Activated naive CD4-positive, alpha-beta T cell treated with anti-CD3 and anti-CD28 coated beads for 36 hours (primary cell): Measurements from ENCODE around the gene XXYLT1. TPM values are rescaled to one million over a fixed set of nuclear protein-coding genes. Genes with fewer than 3 reads are reported as not detected.
"Not testable (repeated sequence)": the region's sequence is repeated elsewhere in the genome, so short reads cannot be mapped to it uniquely, and the experiment has no call there.

Experiments
- CTCF ChIA-PET: fragments of 350-600 bp; sonication (Branson Sonifier 250); formaldehyde crosslinking; loops from one replicate; lab custom pipeline; 2021; ENCODE audit warnings: antibody characterized with exemption; lab: Charles Lee
- DNase-seq: peaks from one replicate; pipeline ENCODE4 v3.0.0-alpha.2; 2020
- H3K27ac Mint-ChIP-seq: one replicate; pipeline ENCODE4 v1.8.0; 2021; ENCODE audit warnings: mild to moderate bottlenecking, mixed read lengths
- H3K27me3 Mint-ChIP-seq: one replicate; pipeline ENCODE4 v1.8.0; 2021; ENCODE audit warnings: low read depth, mixed read lengths
- H3K36me3 Mint-ChIP-seq: one replicate; pipeline ENCODE4 v1.8.0; 2021; ENCODE audit warnings: low read depth, mixed read lengths
- H3K4me1 Mint-ChIP-seq: one replicate; pipeline ENCODE4 v1.8.0; 2021; ENCODE audit warnings: low read depth, mixed read lengths
- H3K4me3 Mint-ChIP-seq: one replicate; pipeline ENCODE4 v1.8.0; 2021; ENCODE audit warnings: mild to moderate bottlenecking, moderate library complexity, mixed read lengths
- H3K9me3 Mint-ChIP-seq: one replicate; pipeline ENCODE4 v1.8.0; 2021; ENCODE audit warnings: mixed read lengths
- intact Hi-C: fragments of 100-400 bp; cut with micrococcal nuclease; formaldehyde crosslinking; loops from one replicate; pipeline ENCODE4 v1.15.1; 2023
- total RNA-seq, 2 experiments: library from RNA; stranded (reverse); gene quantifications; one replicate each; pipeline ENCODE4 v1.2.3, GENCODE V29; 2021

XXYLT1 gene
- total RNA-seq, 2 experiments from 2014 or later = 1.8 to 2.5 TPM

- H3K36me3 Mint-ChIP-seq = no peaks in the 10 kb centered on the region
- CTCF ChIA-PET = no interaction called here
- no peak overlapping the region for H3K27ac Mint-ChIP-seq
- intact Hi-C loops = no loop called here
- no peaks in the 10 kb centered on the region for H3K27me3 Mint-ChIP-seq
- no peaks in the 10 kb centered on the region for H3K4me1 Mint-ChIP-seq
- no peak overlapping the region for H3K4me3 Mint-ChIP-seq
- no peaks in the 10 kb centered on the region for H3K9me3 Mint-ChIP-seq
- DNase-seq = no peak
These were observed 174.3 kb downstream of the XXYLT1 start for GRCh38 chr3:195096484-195097330.

GRCh38 chr3:195096053-195096452 is 174.9 kb downstream of the XXYLT1 start:
- Mint-ChIP-seq H3K27ac (no peak overlapping the region), H3K27me3 (no peaks in the 10 kb centered on the region), H3K4me1 (no peaks in the 10 kb centered on the region), H3K4me3 (no peak overlapping the region), H3K36me3 (no peaks in the 10 kb centered on the region), H3K9me3 (no peaks in the 10 kb centered on the region)
- DNase-seq = no peak
- CTCF ChIA-PET = no interaction called here
- intact Hi-C loops = no loop called here

GRCh38 chr3:195095704-195096036 is 175.3 kb downstream of the XXYLT1 start:
- no peaks in the 10 kb centered on the region for H3K4me1 Mint-ChIP-seq
- no peaks in the 10 kb centered on the region for H3K27me3 Mint-ChIP-seq
- intact Hi-C loops = no loop called here
- CTCF ChIA-PET = no interaction called here
- H3K9me3 Mint-ChIP-seq = no peaks in the 10 kb centered on the region
- H3K4me3 Mint-ChIP-seq = no peak overlapping the region
- H3K36me3 Mint-ChIP-seq = no peaks in the 10 kb centered on the region
- H3K27ac Mint-ChIP-seq = no peak overlapping the region
- DNase-seq = no peak

- no peak overlapping the region for H3K27ac Mint-ChIP-seq
- H3K9me3 Mint-ChIP-seq = no peaks in the 10 kb centered on the region
- H3K4me3 Mint-ChIP-seq = no peak overlapping the region
- H3K4me1 Mint-ChIP-seq = no peaks in the 10 kb centered on the region
- H3K27me3 Mint-ChIP-seq = no peaks in the 10 kb centered on the region
- DNase-seq = no peak
- intact Hi-C loops = no loop called here
- CTCF ChIA-PET = interaction anchor here (0.6 kb wide), 1 partner anchor 9 kb away, joined by 4 read pairs; no protein-coding TSS in a partner anchor
- no peaks in the 10 kb centered on the region for H3K36me3 Mint-ChIP-seq
These were observed 175.8 kb downstream of the XXYLT1 start for GRCh38 chr3:195095035-195095703.

GRCh38 chr3:195094191-195094921 is 176.6 kb downstream of the XXYLT1 start:
- Mint-ChIP-seq H3K36me3 (no peaks in the 10 kb centered on the region), H3K27me3 (no peaks in the 10 kb centered on the region), H3K4me3 (no peak overlapping the region), H3K4me1 (no peaks in the 10 kb centered on the region), H3K9me3 (no peaks in the 10 kb centered on the region), H3K27ac (no peak overlapping the region)
- intact Hi-C loops = no loop called here
- DNase-seq = no peak
- CTCF ChIA-PET = no interaction called here

- CTCF ChIA-PET = no interaction called here
- Mint-ChIP-seq H3K4me1 (no peaks in the 10 kb centered on the region), H3K9me3 (no peaks in the 10 kb centered on the region), H3K27me3 (no peaks in the 10 kb centered on the region), H3K27ac (no peak overlapping the region), H3K4me3 (no peak overlapping the region), H3K36me3 (no peaks in the 10 kb centered on the region)
- intact Hi-C loops = no loop called here
- no peak for DNase-seq
These were observed 177.2 kb downstream of the XXYLT1 start for GRCh38 chr3:195093731-195094130.

GRCh38 chr3:195087840-195088601 is 182.9 kb downstream of the XXYLT1 start:
- H3K36me3 Mint-ChIP-seq, H3K27ac Mint-ChIP-seq, H3K27me3 Mint-ChIP-seq, intact Hi-C loops, H3K9me3 Mint-ChIP-seq, DNase-seq, H3K4me1 Mint-ChIP-seq: not testable (repeated sequence)
- CTCF ChIA-PET = interaction anchor here (1.0 kb wide), 1 partner anchor 10 kb away, joined by 3 read pairs; no protein-coding TSS in a partner anchor
- peak overlapping the region; percentile 68 for H3K4me3 Mint-ChIP-seq

GRCh38 chr3:195087328-195087727 is 183.6 kb downstream of the XXYLT1 start:
- intact Hi-C loops = no loop called here
- H3K4me1 Mint-ChIP-seq = peaks cover 6% of the 10 kb centered on the region
- no peaks in the 10 kb centered on the region for H3K36me3 Mint-ChIP-seq
- no peak for DNase-seq
- H3K27ac Mint-ChIP-seq = no peak overlapping the region
- H3K4me3 Mint-ChIP-seq = peak overlapping the region; percentile 68
- CTCF ChIA-PET = interaction anchor here (0.6 to 1.0 kb wide), 2 partner anchors 9 to 18 kb away, joined by 3 read pairs; no protein-coding TSS in a partner anchor
- no peaks in the 10 kb centered on the region for H3K27me3 Mint-ChIP-seq
- H3K9me3 Mint-ChIP-seq = no peaks in the 10 kb centered on the region

GRCh38 chr3:195086885-195087284 is 184.1 kb downstream of the XXYLT1 start:
- no peaks in the 10 kb centered on the region for H3K9me3 Mint-ChIP-seq
- H3K4me3 Mint-ChIP-seq = no peak overlapping the region
- DNase-seq = no peak
- no peak overlapping the region for H3K27ac Mint-ChIP-seq
- no peaks in the 10 kb centered on the region for H3K27me3 Mint-ChIP-seq
- peaks cover 6% of the 10 kb centered on the region for H3K4me1 Mint-ChIP-seq
- CTCF ChIA-PET = interaction anchor here (0.6 to 1.0 kb wide), 2 partner anchors 9 to 18 kb away, joined by 3 read pairs; no protein-coding TSS in a partner anchor
- H3K36me3 Mint-ChIP-seq = no peaks in the 10 kb centered on the region
- intact Hi-C loops = no loop called here

GRCh38 chr3:195086341-195086740 is 184.6 kb downstream of the XXYLT1 start:
- no peaks in the 10 kb centered on the region for H3K9me3 Mint-ChIP-seq
- no peak overlapping the region for H3K27ac Mint-ChIP-seq
- no peaks in the 10 kb centered on the region for H3K36me3 Mint-ChIP-seq
- H3K27me3 Mint-ChIP-seq = no peaks in the 10 kb centered on the region
- H3K4me3 Mint-ChIP-seq = no peak overlapping the region
- peaks cover 6% of the 10 kb centered on the region for H3K4me1 Mint-ChIP-seq
- CTCF ChIA-PET = interaction anchor here (1.1 kb wide), 1 partner anchor 20 kb away, joined by 3 read pairs; no protein-coding TSS in a partner anchor
- no peak for DNase-seq
- intact Hi-C loops = no loop called here

GRCh38 chr3:195085356-195086130 is 185.4 kb downstream of the XXYLT1 start:
- Mint-ChIP-seq H3K4me1 (peaks cover 6% of the 10 kb centered on the region), H3K27ac (no peak overlapping the region), H3K4me3 (no peak overlapping the region), H3K27me3 (no peaks in the 10 kb centered on the region), H3K36me3 (no peaks in the 10 kb centered on the region), H3K9me3 (no peaks in the 10 kb centered on the region)
- no peak for DNase-seq
- CTCF ChIA-PET = interaction anchor here (1.1 kb wide), 1 partner anchor 21 kb away, joined by 3 read pairs; no protein-coding TSS in a partner anchor
- intact Hi-C loops = no loop called here
